ENCODE data around the gene LCE1E.

Gene LCE1E

DNA sequence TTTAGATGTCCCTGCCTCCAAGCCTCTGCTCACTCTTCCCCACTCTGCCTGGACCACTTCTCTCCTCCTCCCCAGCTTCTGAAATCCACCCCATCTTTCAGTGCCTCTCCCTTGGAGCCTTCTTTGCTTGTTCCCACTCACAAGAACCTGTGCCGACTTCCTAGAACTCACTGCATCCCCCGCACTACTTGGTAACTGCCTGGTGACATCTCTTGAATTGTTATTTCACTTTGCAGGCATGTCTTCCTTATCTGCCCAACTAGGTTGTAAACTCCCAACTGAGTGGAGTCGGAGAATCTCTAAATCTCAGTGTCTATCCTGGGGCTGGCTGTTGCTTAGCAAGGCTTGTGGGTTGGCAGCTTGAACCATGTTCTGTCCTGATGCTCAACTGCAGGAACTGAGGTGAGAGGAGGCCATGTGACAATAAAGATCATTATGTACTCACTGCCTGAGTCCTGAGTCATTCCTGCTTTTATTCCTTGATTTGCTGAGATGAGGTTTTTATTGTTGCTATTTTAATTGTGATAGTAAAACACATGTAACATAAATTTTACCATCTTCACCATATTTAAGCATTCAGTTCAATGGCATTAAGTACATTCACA, 24.3 kb upstream of the LCE1E start:
- Mint-ChIP-seq H3K4me3 (no peak overlapping the region), H3K36me3 (no peaks in the 10 kb centered on the region), H3K4me1 (no peaks in the 10 kb centered on the region), H3K27ac (no peak overlapping the region), H3K9me3 (no peaks in the 10 kb centered on the region)
- DNase-seq (ENCODE audit: low spot score in 2 of 2): no peak
- ATAC-seq: no peak

DNA sequence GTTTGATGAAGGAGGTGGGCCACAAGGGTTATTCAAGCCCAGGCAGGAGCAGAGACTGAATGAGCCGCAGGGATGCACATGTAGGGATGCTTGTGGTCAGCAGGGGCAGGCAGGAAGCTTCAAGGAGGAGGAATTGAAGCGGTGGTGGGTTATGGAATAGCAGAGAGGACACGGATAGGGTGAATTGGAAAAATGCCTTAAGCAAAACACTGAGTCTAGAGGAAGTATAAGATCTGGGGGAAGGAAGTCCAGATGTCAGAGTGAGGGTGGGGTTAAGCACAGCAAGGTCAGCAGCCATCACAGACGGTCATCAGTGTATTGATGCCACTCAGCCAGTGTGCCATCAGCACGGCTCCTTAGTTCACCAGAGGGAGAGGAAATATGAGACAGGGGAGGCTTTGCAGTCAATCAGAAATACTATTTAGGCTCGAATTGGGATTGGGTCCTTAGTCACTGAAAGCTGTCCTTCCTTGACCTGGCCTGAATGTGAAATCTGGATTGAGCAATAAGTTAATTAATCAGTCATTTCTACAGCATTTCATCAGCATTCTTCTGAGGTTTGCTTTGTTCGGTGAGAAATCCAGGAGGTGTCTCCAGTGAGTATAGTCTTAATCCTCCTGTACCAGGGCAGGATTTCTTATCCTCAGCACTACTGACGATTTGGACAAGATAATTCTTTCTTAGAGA, 17.1 kb upstream of the LCE1E start:
- Mint-ChIP-seq H3K27ac (no peak overlapping the region), H3K9me3 (no peaks in the 10 kb centered on the region), H3K4me1 (no peaks in the 10 kb centered on the region), H3K4me3 (no peak overlapping the region), H3K36me3 (no peaks in the 10 kb centered on the region)
- DNase-seq (ENCODE audit: low spot score in 2 of 2) (no peak), ATAC-seq (no peak)

DNA sequence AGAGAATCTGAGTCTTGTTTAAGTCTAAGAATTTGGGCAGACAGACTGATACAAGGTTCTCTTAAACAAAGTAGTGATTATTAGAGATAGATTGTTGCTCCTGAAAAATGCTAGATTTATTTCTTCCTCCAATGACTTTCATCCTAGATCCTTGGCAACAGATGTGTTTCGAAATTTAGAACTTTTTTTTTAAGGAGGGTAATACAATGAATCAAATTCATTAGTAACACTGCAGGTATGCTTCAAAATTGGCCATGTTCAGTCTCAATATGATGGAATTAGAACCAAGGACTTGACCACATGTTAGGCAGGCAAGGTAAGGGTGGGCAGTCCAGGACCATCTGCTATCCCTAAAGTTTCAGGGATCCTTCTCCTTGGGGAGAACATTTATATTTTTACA, 15.6 kb upstream of the LCE1E start:
- no peak for DNase-seq (ENCODE audit: low spot score in 2 of 2)
- no peak for ATAC-seq
- Mint-ChIP-seq H3K4me3 (no peak overlapping the region), H3K27ac (no peak overlapping the region), H3K9me3 (no peaks in the 10 kb centered on the region), H3K36me3 (no peaks in the 10 kb centered on the region), H3K4me1 (no peaks in the 10 kb centered on the region)

DNA sequence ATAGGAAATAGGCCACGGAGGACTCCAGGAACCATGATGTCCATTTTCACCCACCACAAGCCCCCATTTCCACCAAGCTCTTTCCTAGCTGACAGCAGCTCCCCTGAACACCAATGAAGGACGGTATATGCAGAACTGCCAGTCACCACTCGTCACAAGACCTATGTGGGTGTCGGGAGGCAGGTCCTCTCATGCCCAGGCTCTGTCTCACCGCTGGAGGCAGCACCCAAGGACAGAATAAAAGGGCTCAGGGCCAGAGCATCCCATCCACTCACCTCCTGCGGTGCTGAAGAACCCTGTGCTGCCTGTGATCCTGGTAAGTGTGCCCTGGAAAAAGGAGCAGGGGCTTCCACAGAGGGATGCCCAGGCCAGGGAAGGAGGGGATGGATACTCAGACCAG, 11.2 kb upstream of the LCE1E start, which contains the start of gene LCE1F:
Gene LCE1F (plus strand): TSS at position 266 of the 400 bp plus-strand sequence. CDS start 1,232 bp downstream, outside the sequence.
- DNase-seq (ENCODE audit: low spot score in 2 of 2) (no peak), ATAC-seq (no peak)
- H3K4me3 Mint-ChIP-seq: no peak within 1 kb of the TSS
- H3K4me1 Mint-ChIP-seq: no peaks in the 10 kb centered on the region
- H3K27ac Mint-ChIP-seq: no peak within 1 kb of the TSS
- H3K9me3 Mint-ChIP-seq: no peaks in the 10 kb centered on the region
- H3K36me3 Mint-ChIP-seq: no peaks in the 10 kb centered on the region

DNA sequence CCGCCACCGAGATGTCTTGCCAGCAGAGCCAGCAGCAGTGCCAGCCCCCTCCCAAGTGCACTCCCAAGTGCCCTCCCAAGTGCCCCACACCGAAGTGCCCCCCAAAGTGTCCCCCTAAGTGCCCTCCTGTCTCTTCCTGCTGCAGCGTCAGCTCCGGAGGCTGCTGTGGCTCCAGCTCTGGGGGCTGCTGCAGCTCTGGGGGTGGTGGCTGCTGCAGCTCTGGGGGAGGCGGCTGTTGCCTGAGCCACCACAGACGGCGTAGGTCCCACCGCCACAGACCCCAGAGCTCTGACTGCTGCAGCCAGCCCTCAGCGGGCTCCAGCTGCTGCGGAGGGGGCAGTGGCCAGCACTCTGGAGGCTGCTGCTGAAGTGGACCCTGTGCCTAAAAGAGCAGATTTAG, 9.7 kb upstream of the LCE1E start:
- no peak for DNase-seq (ENCODE audit: low spot score in 2 of 2)
- Mint-ChIP-seq H3K9me3 (no peaks in the 10 kb centered on the region), H3K4me3 (no peak overlapping the region), H3K27ac (no peak overlapping the region), H3K36me3 (no peaks in the 10 kb centered on the region), H3K4me1 (no peaks in the 10 kb centered on the region)
- ATAC-seq: no peak

DNA sequence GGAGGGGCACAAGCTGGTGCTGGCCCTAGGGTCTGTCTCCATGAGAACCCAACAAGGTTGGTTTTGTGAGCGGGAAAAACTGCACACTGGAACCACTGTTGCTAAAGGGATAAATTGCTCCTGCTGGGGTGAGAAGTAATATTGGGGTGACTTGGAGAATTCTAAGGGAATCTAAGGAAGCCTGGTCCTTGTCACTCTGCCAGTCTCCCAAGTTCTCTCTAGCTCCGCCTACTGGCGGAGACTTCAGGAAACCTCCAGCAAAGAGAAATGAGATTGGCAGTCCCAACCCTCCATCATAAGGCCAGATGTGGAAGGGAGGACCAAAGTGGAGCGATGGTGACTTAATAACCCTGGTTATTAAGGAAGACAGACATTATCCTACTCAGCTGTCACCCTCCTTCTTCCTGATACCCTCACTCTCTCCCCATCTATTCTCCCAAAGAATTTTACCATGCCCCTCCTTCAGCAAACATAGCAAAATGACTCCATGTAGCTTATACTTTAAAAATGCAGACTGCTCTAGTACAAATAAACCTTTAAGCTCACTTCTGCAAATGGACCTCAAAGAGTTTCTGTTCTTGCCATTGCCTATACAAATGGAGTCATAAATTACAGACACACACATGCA, 8.4 kb upstream of the LCE1E start:
- Mint-ChIP-seq H3K4me3 (no peak overlapping the region), H3K9me3 (no peaks in the 10 kb centered on the region), H3K36me3 (no peaks in the 10 kb centered on the region), H3K27ac (no peak overlapping the region), H3K4me1 (no peaks in the 10 kb centered on the region)
- ATAC-seq: no peak
- DNase-seq (ENCODE audit: low spot score in 2 of 2): no peak

DNA sequence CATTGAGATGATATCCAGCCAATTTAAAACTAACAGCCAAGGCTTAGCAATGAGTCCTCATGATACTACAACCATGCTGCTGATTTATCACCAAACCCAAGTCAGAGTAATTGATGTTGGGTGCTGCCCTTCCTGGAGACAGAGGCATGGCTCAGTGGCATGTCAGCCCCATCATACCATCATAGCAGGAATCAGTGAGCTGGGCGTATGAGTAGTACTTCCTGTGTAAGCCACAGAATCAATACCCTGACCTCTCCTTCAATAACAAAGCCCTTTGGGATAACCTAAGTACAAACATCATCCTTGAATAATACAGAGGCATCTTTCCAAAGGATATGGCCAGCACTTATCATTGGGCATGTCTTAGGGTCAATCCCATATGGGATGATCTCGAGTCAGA, 3.0 kb upstream of the LCE1E start:
- no peaks in the 10 kb centered on the region for H3K9me3 Mint-ChIP-seq
- ATAC-seq (peak; percentile 66), DNase-seq (ENCODE audit: low spot score in 2 of 2) (no peak)
- no peaks in the 10 kb centered on the region for H3K36me3 Mint-ChIP-seq
- no peak overlapping the region for H3K27ac Mint-ChIP-seq
- no peaks in the 10 kb centered on the region for H3K4me1 Mint-ChIP-seq
- H3K4me3 Mint-ChIP-seq: no peak overlapping the region

DNA sequence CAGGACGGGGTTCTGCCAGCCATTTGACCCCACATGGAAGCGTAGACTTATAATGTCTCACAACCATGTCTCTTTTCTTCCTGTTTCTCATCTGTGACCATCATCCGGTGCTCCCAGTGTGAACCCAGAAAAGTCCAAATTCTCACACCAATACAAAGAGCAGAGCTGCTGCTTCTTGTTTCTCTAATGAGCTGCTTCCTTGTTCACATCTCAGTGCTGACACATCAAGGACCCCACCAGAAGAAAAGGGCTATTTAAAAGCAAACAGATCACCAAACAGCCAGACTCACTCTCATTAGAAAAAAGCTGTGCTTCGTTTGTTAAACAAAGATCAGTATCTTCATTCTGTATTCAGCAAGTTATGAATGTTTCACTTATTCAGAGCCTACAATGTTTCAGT, 9.6 kb downstream of the LCE1E start:
- no peak overlapping the region for H3K27ac Mint-ChIP-seq
- ATAC-seq: no peak
- no peaks in the 10 kb centered on the region for H3K4me1 Mint-ChIP-seq

DNA sequence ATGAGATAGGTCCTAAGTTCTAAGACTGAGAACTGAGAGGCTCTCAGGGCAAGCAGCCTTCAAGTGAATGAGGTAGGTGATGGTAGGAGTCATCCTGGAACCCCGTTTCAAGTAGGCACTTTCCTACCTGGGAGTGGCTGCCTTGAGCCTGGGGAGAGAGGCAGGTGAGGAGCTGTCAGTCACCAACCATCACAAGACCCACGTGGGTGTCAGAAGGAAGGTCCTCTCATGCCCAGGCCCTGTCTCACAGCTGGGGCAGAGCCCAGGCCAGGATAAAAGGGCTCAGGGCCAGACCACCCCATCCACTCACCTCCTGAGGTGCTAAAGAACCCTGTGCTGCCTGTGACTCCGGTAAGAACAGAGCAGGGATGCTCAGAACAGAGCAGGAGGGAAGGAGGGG, 10.4 kb downstream of the LCE1E start, which contains the start of gene LCE1D:
Gene LCE1D (plus strand): TSS at position 301 of the 400 bp plus-strand sequence. CDS start 1,074 bp downstream, outside the sequence.
- H3K4me3 Mint-ChIP-seq: no peak within 1 kb of the TSS
- no peaks in the 10 kb centered on the region for H3K36me3 Mint-ChIP-seq
- H3K4me1 Mint-ChIP-seq: no peaks in the 10 kb centered on the region
- ATAC-seq: no peak
- no peak for DNase-seq (ENCODE audit: low spot score in 2 of 2)
- H3K27ac Mint-ChIP-seq: no peak within 1 kb of the TSS
- no peaks in the 10 kb centered on the region for H3K9me3 Mint-ChIP-seq

More for the DNA sequence above, 9.6 kb downstream of the LCE1E start:
- DNase-seq (ENCODE audit: low spot score in 2 of 2): no peak
- Mint-ChIP-seq H3K4me3 (no peak overlapping the region), H3K36me3 (no peaks in the 10 kb centered on the region), H3K9me3 (no peaks in the 10 kb centered on the region)

DNA sequence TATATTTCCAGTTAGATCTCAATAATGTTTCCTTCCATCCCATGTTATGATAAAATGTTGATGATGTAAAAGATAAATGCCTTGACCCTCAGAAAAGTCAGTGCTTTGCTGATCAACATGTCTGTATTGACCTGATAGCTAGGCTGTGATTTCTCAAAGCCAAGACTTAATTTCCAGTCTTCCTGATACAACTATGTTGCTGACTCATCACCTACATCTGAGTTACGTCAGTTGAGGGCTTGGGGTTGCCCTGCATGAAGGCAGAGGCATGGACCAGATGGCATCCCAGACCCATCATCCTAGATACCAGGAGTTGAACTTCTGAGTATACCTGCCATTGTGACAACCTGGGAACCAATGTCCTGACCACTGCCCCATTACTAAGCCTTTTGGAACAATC, 15.3 kb downstream of the LCE1E start:
- H3K9me3 Mint-ChIP-seq: no peaks in the 10 kb centered on the region
- H3K4me3 Mint-ChIP-seq: no peak overlapping the region
- H3K27ac Mint-ChIP-seq: no peak overlapping the region
- no peaks in the 10 kb centered on the region for H3K4me1 Mint-ChIP-seq
- no peak for DNase-seq (ENCODE audit: low spot score in 2 of 2)
- no peak for ATAC-seq
- H3K36me3 Mint-ChIP-seq: no peaks in the 10 kb centered on the region

DNA sequence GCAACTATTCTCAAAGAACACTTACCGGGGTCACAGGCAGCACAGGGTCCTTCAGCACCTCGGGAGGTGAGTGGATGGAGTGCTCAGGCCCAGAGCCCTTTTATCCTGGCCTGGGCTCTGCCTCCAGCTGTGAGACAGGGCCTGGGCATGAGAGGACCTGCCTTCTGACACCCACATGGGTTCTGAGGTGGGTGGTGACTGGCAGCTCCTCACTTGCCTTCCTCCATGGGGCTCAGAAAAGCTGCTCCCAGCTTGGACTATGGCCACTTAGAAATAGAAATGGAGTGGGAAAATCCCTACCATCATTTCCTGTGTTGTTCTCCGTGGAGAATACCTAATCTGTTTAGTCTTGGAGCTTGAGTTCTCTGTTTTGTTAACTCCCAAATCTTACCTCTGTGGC, 20.5 kb downstream of the LCE1E start, which contains the start of gene LCE1C:
Gene LCE1C (minus strand): TSS at position 76 of the 400 bp plus-strand sequence. CDS start 1,173 bp downstream, outside the sequence.
- DNase-seq (ENCODE audit: low spot score in 2 of 2) (no peak), ATAC-seq (no peak)
- H3K27ac Mint-ChIP-seq: no peak within 1 kb of the TSS
- no peaks in the 10 kb centered on the region for H3K4me1 Mint-ChIP-seq
- no peak within 1 kb of the TSS for H3K4me3 Mint-ChIP-seq
- H3K36me3 Mint-ChIP-seq: no peaks in the 10 kb centered on the region
- peaks cover 3% of the 10 kb centered on the region for H3K9me3 Mint-ChIP-seq

DNA sequence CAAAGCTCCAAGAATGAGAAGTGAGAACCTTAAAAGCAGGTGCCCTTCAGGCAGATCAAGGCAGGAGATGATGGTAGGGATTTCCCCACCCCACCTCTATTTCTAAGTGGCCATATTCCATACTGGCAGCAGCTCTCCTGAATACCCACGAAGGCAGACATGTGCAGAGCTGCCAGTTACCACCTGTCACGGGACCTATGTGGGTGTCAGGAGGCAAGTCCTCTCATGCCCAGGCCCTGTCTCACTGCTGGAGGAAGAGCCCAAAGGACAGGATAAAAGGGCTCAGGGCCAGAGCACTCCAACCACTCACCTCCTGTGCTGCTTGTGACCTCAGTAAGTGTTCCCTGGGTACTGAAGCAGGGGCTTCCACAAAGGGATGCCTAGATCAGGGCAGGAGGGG, 25.0 kb downstream of the LCE1E start:
- Mint-ChIP-seq H3K9me3 (peaks cover 3% of the 10 kb centered on the region), H3K27ac (no peak overlapping the region), H3K36me3 (no peaks in the 10 kb centered on the region), H3K4me3 (no peak overlapping the region), H3K4me1 (no peaks in the 10 kb centered on the region)
- DNase-seq (ENCODE audit: low spot score in 2 of 2) (no peak), ATAC-seq (peak; percentile 16)

DNA sequence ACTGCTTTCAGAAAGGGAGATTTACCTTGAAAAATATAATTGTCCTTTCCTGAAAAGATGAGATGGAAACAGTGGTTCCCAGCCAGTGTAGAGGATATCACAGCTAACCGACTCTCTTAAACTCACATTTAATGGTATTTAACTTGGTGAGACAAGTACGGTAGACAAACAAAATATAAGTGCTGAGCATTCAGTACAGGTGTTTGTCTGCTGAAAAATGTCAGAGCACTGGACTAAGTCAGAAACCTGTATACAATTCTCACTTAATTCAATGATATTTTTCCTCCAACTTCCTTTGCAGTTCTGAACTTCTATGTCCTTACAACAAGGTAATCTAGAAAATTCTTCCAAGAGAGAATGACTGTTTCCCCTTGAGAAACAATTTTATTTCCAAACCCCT, 25.6 kb downstream of the LCE1E start, which contains the start of gene LCE1B:
Gene LCE1B (plus strand): TSS at position 301 of the 400 bp plus-strand sequence. CDS start 476 bp downstream, outside the sequence.
- H3K36me3 Mint-ChIP-seq: no peaks in the 10 kb centered on the region
- no peak within 1 kb of the TSS for H3K27ac Mint-ChIP-seq
- no peak within 1 kb of the TSS for H3K4me3 Mint-ChIP-seq

DNA sequence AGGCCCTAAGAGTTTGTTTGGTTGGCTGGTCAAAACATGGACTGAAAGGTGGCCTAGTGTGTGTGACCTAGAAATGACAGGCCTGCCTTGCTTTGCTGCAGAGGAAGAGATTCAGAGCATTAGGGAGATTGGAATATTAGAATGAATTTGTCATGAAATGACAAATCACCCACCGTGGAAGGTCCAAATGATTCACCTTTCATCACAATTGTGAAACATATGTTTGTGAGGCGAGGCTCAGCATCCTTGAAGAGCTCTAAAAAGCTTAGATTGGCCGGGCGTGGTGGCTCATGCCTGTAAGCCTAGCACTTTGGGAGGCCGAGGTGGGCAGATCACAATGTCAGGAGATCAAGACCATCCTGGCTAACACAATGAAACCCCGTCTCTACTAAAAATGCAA, 31.3 kb downstream of the LCE1E start:
- no peaks in the 10 kb centered on the region for H3K4me1 Mint-ChIP-seq
- H3K36me3 Mint-ChIP-seq: no peaks in the 10 kb centered on the region
- no peak overlapping the region for H3K27ac Mint-ChIP-seq
- H3K4me3 Mint-ChIP-seq: no peak overlapping the region
- H3K9me3 Mint-ChIP-seq: no peaks in the 10 kb centered on the region
- no peak for ATAC-seq
- DNase-seq (ENCODE audit: low spot score in 2 of 2): no peak

More for the DNA sequence above, 25.6 kb downstream of the LCE1E start, which contains the start of gene LCE1B:
- H3K9me3 Mint-ChIP-seq: peaks cover 3% of the 10 kb centered on the region
- no peak for ATAC-seq
- H3K4me1 Mint-ChIP-seq: no peaks in the 10 kb centered on the region
- DNase-seq (ENCODE audit: low spot score in 2 of 2): no peak

DNA sequence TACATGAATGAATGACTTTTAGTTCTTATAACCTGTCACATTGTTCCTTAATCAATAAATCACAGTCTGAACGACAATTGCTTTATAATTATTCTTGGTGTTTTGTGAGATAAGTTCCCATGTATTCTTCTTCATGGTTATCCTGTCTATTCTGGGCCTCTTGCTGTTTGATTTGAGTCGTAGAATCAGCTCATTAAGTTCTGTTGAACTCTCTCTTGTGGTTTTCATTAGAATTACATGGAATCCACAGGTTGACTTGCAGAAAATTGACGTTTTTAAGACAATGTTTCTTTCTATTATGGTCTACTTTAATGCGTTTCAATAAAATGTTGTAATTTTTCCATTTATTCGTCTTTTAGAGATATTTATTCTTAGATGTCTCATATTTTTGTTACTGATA, 37.2 kb downstream of the LCE1E start:
- Mint-ChIP-seq H3K4me3 (no peak overlapping the region), H3K9me3 (no peaks in the 10 kb centered on the region), H3K4me1 (no peaks in the 10 kb centered on the region), H3K27ac (no peak overlapping the region), H3K36me3 (no peaks in the 10 kb centered on the region)
- DNase-seq (ENCODE audit: low spot score in 2 of 2): no peak
- no peak for ATAC-seq

DNA sequence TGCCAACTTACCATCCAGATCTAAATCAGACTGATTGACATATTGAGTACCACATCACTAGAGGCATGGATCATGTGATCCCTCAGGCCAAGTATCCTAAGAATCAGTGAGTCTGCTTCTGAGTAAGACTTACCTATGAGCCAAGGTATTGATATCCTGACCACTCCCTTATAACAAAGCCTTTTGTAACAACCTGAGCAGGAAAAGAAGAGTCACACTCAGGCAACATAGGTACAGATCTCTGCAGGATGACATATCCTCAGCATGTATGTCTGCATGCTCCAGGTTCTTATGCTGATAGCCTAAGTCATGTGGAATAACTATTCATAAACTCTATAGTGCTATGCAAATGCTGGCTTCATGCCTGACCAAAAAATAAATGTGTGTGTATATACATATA, 38.9 kb downstream of the LCE1E start:
- no peaks in the 10 kb centered on the region for H3K4me1 Mint-ChIP-seq
- DNase-seq (ENCODE audit: low spot score in 2 of 2) (no peak), ATAC-seq (no peak)
- no peaks in the 10 kb centered on the region for H3K36me3 Mint-ChIP-seq
- no peak overlapping the region for H3K27ac Mint-ChIP-seq
- H3K4me3 Mint-ChIP-seq: no peak overlapping the region
- H3K9me3 Mint-ChIP-seq: no peaks in the 10 kb centered on the region

Measured in stimulated activated effector memory CD8-positive, alpha-beta T cell treated with anti-CD3 and anti-CD28 coated beads, Interleukin-12 subunit alpha, Interleukin-12 subunit beta, amount 100 ng/mL, for 72 hours (primary cell).